ENCODE measurements around the gene NASP. TPM values are rescaled to one million over a fixed set of nuclear protein-coding genes. Genes with fewer than 3 reads are reported as not detected.
"Not testable (repeated sequence)": the region's sequence is repeated elsewhere in the genome, so short reads cannot be mapped to it uniquely, and the experiment has no call there.

The NASP gene
- total RNA-seq, 1 donor from 2014 or later = 67.5 TPM

GRCh38 chr1:45570631-45571030, 13.2 kb upstream of the NASP start:
- no peak for DNase-seq

- DNase-seq = no peak
Measured at GRCh38 chr1:45573231-45573804, 10.5 kb upstream of the NASP start.

GRCh38 chr1:45574105-45574626, 9.7 kb upstream of the NASP start:
- no peak for DNase-seq

DNA sequence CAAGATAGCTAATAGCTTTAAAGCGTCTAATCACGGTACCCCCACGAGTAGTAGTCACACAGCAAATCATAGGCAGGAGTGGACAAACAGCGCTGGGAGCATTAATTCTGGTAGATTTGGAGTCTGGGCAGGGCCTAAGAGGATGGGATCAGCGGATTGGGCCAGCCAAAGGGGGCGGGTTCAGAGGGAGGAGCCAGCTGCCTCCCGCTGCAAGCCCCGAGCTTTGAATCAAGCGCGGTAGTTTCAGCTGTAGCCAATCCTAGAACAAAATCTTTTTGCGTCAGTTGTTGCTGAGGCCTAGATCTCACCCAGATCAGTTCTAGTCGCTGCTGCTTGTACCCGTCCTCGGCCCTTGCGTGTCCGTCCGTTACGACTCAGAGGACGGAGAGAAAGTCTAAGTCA, 576 bp upstream of the NASP start:
- DNase-seq = peak; percentile 95

DNA sequence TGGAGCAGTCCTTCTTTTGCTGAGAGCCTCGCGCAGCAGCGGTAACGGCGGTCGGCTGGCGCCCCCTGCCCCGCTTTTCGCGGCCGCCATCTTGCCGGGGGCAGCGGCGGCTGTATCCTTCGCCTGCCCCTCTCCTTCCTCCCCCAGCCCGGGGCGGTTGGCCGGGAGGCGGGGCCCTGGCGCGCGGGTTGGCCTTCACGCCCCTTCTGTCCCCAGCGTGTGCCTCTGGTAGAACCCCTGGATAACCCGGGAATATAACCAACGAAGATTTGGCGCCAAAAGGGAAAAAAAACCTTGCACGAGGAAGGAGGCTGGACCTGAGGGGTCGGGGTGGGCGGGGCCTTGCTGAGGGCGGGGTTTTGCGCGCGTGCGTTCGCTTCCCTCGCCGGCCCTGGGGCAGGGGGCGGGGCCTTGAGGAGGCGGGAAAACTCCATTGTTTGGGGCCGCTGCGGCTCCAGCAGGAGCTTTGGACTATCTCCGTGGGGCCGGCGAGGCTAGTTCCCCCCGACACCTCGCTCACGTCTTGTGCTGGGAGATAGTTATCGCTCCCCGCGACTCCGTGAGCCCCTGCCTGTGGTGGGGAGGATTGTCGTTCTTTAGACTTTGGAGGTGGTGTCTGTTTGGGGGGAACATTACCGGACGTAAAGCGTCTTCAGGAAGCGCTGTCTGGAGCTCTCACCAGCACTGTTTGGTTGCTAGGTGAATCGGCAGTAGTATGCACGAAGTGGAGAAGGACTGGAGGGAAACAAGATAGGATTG, 689 bp downstream of the NASP start:
- peak; percentile 82 for DNase-seq

GRCh38 chr1:45585110-45585426, 1.2 kb downstream of the NASP start:
- peak; percentile 60 for DNase-seq

DNA sequence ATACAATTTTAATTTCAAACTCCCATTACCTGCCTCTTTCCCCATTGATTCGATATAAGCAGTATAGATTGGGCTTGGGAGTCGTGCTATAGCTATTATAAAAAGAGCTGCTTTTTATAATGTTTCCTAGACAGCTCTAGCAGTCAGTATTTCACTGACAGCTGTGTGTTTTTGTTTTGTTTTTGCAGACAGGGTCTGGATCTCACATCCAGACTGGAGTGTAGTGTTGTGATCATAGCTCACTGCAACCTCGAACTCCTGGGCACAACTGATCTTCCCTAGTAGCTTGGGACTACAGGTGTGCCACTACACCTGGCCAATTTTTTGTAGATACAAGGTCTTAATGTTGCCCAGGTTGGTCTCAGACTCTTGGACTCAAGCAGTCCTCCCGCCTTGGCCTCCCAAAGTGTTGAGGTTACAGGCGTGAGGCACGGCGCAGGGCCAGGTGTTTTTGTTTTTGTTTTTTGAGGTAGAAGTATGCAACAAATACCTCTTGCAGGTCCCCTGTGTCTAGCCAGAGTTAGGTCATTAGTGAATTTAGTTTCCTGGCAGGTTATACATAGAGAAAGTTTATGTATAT, 1.7 kb downstream of the NASP start:
- DNase-seq = no peak

GRCh38 chr1:45586769-45587168, 2.9 kb downstream of the NASP start:
- DNase-seq = no peak

- no peak for DNase-seq
Measured at GRCh38 chr1:45589861-45590260, 6.0 kb downstream of the NASP start.

DNA sequence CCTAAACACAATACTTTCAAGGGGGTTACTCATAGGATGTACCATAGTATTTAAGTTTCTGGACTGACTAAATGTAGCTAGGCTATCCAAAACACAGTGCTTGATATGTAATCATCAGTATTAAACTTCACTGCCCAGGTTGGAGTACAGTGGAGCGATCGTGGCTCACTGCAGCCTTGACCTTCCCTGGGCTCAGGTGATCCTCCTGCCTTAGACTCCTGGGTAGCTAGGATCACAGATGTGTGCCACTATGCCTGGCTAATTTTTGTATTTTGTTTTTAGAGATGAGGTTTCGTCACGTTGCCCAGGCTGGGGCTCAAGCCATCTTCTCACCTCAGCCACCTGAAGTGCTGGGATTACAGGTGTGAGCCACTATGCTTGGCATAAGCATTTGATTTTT, 10.6 kb downstream of the NASP start:
- no peak for DNase-seq

DNA sequence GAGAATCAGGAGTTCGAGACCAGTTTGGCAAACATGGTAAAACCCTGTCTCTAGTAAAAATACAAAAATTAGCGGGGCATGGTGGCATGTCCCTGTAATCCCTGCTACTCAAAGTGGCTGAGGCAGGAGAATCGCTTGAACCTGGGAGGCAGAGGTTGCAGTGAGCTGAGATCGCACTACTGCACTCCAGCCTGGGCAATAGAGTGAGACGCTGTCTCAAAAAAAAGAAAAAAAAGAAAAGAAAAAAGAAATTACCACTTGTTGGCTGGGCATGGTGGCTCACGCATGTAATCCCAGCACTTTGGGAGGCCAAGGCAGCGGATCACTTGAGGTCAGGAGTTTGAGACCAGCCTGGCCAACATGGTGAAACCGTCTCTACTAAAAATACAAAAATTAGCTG, 12.9 kb downstream of the NASP start:
- not testable (repeated sequence) for DNase-seq

GRCh38 chr1:45604239-45604638, 20.4 kb downstream of the NASP start:
- DNase-seq = no peak

DNA sequence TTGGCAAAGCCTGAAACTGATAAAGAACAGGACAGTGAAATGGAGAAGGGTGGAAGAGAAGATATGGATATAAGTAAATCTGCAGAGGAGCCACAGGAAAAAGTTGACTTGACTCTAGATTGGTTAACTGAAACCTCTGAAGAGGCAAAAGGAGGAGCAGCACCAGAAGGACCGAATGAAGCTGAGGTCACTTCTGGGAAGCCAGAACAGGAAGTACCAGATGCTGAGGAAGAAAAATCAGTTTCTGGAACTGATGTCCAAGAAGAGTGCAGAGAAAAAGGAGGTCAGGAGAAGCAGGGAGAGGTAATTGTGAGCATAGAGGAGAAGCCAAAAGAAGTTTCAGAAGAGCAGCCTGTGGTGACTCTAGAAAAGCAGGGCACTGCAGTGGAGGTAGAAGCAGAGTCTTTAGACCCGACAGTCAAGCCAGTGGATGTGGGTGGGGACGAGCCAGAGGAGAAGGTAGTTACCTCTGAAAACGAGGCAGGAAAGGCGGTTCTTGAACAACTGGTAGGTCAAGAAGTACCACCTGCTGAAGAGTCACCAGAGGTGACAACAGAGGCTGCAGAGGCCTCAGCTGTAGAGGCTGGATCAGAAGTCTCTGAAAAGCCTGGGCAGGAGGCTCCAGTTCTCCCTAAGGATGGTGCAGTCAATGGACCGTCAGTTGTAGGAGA, 23.7 kb downstream of the NASP start:
- DNase-seq = no peak

DNA sequence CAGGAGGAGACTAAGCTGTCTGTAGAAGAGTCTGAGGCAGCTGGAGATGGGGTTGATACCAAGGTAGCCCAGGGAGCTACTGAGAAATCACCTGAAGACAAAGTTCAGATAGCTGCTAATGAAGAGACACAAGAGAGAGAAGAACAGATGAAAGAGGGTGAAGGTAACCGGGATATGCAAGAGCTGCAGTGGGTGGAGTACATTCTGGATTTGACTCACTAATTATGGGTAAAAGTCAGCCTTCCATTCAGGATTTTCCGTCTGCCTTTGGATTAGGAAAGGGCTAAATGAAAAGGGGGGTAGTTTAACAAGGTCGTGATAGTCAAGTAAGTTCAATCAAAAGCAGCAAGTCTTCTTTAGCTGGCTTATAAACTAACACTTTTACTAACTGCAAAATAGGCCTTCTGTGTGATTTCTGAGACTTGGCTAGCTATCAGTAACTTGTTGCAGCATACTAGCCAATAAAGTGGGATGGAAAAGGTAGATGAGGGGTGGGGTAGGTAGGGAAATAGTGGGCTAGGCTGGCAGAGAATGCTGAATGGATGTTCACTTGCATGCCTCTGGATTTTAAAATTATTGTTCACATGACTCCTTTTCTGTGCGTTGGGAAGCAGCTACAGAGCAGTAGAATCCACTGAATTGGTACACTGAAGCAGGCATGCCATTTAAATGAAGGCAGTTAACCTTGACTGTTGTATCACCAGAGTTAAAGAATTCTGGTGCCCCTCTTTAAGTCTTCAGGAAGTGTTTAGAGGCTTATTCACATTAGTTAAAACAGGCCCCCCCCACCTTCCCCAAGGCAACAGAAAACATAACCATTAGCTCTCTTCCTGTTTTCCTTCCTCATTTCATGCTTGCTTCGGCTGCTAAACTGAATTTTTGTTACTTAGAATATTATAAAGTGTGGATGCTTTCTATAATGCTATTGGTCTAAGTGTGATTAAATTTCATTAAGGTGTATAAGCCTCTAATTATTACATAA, 24.6 kb downstream of the NASP start:
- no peak for DNase-seq

GRCh38 chr1:45610589-45611226, 26.9 kb downstream of the NASP start:
- no peak for DNase-seq

GRCh38 chr1:45612941-45613579, 29.2 kb downstream of the NASP start:
- no peak for DNase-seq

DNA sequence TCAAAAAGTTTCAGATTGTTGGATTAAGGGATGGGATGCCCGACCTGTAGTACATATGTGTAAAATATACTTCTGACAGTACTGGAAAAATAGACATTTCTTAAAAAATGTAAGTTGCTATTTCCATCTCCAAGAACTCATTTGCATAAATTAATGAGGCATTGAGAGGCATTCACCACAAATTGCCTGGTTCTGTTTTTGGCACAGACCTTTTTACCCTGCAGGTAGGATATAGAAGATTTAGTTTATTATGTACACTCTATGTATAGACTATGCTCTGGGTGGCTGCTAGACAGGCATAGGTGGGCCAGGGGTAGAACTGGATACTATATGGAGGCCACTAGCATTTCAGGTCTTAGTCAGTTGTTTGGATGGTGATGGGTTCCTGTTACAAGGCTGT, 32.0 kb downstream of the NASP start:
- DNase-seq = no peak

DNA sequence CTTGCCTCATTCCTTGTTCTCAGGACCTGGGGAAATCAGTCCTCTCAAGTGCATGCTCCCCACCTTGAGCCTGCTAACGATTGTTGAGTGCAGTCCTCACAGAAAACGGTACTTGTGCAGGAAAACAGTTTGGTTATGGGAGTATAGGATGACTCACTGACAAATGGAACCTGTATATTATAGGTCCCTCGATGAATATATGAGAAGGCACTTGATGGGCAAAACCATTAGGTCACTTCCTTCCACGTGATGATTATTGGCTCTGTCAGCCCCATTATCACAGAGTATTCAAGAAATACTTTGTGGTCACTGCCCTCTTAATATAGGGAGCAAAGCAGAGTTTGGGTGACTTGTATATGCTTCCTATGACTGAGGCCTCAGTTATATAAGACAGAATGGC, 33.8 kb downstream of the NASP start:
- no peak for DNase-seq

DNA sequence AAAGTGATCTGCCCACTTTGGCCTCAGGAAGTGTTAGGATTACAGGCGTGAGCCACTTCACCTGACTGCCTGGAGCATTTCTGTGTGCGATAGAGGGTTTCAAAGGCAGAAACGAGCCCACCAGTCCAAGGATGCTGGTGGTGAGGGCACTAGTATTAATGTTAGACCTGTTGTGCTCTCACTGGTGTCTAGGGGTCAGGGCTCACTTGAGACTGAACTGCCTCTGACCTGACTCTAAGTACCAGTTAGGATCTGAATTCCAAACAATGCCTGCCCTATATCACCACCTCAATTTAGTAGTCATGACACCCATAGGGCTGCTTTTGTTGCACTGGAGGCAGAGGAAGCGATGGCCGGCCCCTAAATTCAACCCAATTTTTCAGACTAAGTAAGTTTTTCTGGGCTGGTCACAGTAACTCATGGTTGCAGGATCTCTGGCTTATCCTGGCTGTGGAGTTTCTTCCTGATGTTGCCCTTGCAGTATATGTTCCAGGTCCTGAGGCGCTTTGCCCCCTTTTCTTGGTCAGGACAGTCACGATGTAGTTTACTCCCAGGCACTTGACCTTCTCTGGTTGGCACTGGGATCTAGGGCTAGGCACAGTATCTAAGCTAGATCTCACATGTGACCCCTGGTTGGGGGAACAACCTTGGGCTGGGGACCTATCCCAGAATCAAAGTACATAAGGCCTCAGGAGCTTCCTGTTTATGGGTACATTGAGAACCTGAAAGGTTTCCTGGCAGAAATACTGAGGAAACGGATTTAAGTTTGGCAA, 35.5 kb downstream of the NASP start:
- no peak for DNase-seq
